WERI-Rb-1 (cell line): ENCODE measurements around the gene DMPK.

Experiments used
- DNase-seq: peaks from one replicate; pipeline ENCODE4 v3.0.0-alpha.2; 2020
- H3K27ac ChIP-seq: fragments of 250-450 bp; sonication (Bioruptor Pico); 2 replicates; pipeline ENCODE4 v1.5.1; 2020; ENCODE audit warnings: mild to moderate bottlenecking, moderate library complexity
- H3K27me3 ChIP-seq: fragments of 250-450 bp; sonication (Bioruptor Pico); 2 replicates; pipeline ENCODE4 v1.5.1; 2021; ENCODE audit warnings: mild to moderate bottlenecking, low read depth, moderate library complexity; ENCODE audit not compliant: insufficient read depth, severe bottlenecking
- H3K36me3 ChIP-seq: fragments of 250-450 bp; sonication (Bioruptor Pico); 2 replicates; pipeline ENCODE4 v1.5.1; 2020; ENCODE audit warnings: mild to moderate bottlenecking, moderate library complexity
- H3K4me3 ChIP-seq: 2 replicates; pipeline ENCODE4 v1.5.1; 2011; ENCODE audit warnings: low read depth, mild to moderate bottlenecking, control low read depth, low read length
- H3K9me3 ChIP-seq: fragments of 250-450 bp; sonication (Bioruptor Pico); 2 replicates; pipeline ENCODE4 v1.5.1; 2021; ENCODE audit warnings: mild to moderate bottlenecking, moderate library complexity; ENCODE audit not compliant: severe bottlenecking
- CTCF ChIP-seq: IDR thresholded peaks from 2 replicates; pipeline ENCODE4 v1.5.1; 2011; ENCODE audit warnings: low read depth, mild to moderate bottlenecking, control low read depth, inconsistent platforms, low read length

Gene DMPK

GRCh38 chr19:45747513-45747912 is 34.8 kb downstream of the DMPK start:
- TF ChIP-seq CTCF, result no peak
- H3K4me3 ChIP-seq, result no peak overlapping the region
- H3K36me3 ChIP-seq, result no peaks in the 10 kb centered on the region

GRCh38 chr19:45746866-45747265 is 35.4 kb downstream of the DMPK start:
- DNase-seq, result no peak
- H3K27ac ChIP-seq, result no peak overlapping the region
- no peaks in the 10 kb centered on the region for H3K9me3 ChIP-seq
- no peak for TF ChIP-seq CTCF
- H3K36me3 ChIP-seq, result no peaks in the 10 kb centered on the region
- H3K27me3 ChIP-seq, result no peaks in the 10 kb centered on the region
- no peak overlapping the region for H3K4me3 ChIP-seq

More at GRCh38 chr19:45747513-45747912, 34.8 kb downstream of the DMPK start:
- DNase-seq, result no peak
- Histone ChIP-seq H3K27ac (no peak overlapping the region), H3K27me3 (no peaks in the 10 kb centered on the region), H3K9me3 (no peaks in the 10 kb centered on the region)

- Histone ChIP-seq H3K27ac (no peak overlapping the region), H3K9me3 (no peaks in the 10 kb centered on the region), H3K36me3 (no peaks in the 10 kb centered on the region), H3K4me3 (no peak overlapping the region), H3K27me3 (no peaks in the 10 kb centered on the region)
- no peak for TF ChIP-seq CTCF
- no peak for DNase-seq
Observed at GRCh38 chr19:45745606-45746005, 36.7 kb downstream of the DMPK start.

- Histone ChIP-seq H3K27me3 (no peaks in the 10 kb centered on the region), H3K27ac (no peak overlapping the region), H3K36me3 (no peaks in the 10 kb centered on the region), H3K9me3 (no peaks in the 10 kb centered on the region), H3K4me3 (no peak overlapping the region)
- no peak for DNase-seq
- TF ChIP-seq CTCF, result no peak
Observed at GRCh38 chr19:45742969-45743368, 39.3 kb downstream of the DMPK start.

- no peak for TF ChIP-seq CTCF
- no peaks in the 10 kb centered on the region for H3K9me3 ChIP-seq
- no peak overlapping the region for H3K4me3 ChIP-seq
- no peak for DNase-seq
- no peaks in the 10 kb centered on the region for H3K36me3 ChIP-seq
- no peaks in the 10 kb centered on the region for H3K27me3 ChIP-seq
- no peak overlapping the region for H3K27ac ChIP-seq
Observed at GRCh38 chr19:45739498-45740439, 42.5 kb downstream of the DMPK start.
